ENCODE results near the gene ARPC4.

- no peak for TF ChIP-seq POLR2A (IDR thresholded peaks at IDR 0.05)
- no peak for TF ChIP-seq CTCF (IDR thresholded peaks at IDR 0.05)
Measured at GRCh38 chr3:9834520-9835380, 41.9 kb downstream of the ARPC4 start.
